Measurements from ENCODE around the gene SLC25A26. TPM values are rescaled to one million over a fixed set of nuclear protein-coding genes. Genes with fewer than 3 reads are reported as not detected.
A peak's percentile ranks its signal among the peaks of the same experiment; 100 is the strongest.
"Not testable (repeated sequence)": the region's sequence is repeated elsewhere in the genome, so short reads cannot be mapped to it uniquely, and the experiment has no call there.

Gene SLC25A26
- total RNA-seq, 1 donor from 2014 or later = 25.9 TPM

- DNase-seq (ENCODE audit: low read depth, low spot score) = not testable (repeated sequence)
These were observed 5.3 kb downstream of the SLC25A26 start for GRCh38 chr3:66226093-66226492.

- no peak for DNase-seq (ENCODE audit: low read depth, low spot score)
These were observed 6.2 kb downstream of the SLC25A26 start for GRCh38 chr3:66227051-66227450.

- DNase-seq (ENCODE audit: low read depth, low spot score) = no peak
These were observed 7.1 kb downstream of the SLC25A26 start for GRCh38 chr3:66227915-66228314.

GRCh38 chr3:66228707-66229106, 7.9 kb downstream of the SLC25A26 start:
- DNase-seq (ENCODE audit: low read depth, low spot score) = no peak

GRCh38 chr3:66229931-66230330, 9.1 kb downstream of the SLC25A26 start:
- DNase-seq (ENCODE audit: low read depth, low spot score) = no peak

GRCh38 chr3:66233033-66233432, 12.2 kb downstream of the SLC25A26 start:
- DNase-seq (ENCODE audit: low read depth, low spot score) = no peak

- no peak for DNase-seq (ENCODE audit: low read depth, low spot score)
These were observed 15.5 kb downstream of the SLC25A26 start for GRCh38 chr3:66236281-66236680.

- DNase-seq (ENCODE audit: low read depth, low spot score) = no peak
These were observed 16.8 kb downstream of the SLC25A26 start for GRCh38 chr3:66237552-66237951.

GRCh38 chr3:66239513-66240123, 18.8 kb downstream of the SLC25A26 start:
- DNase-seq (ENCODE audit: low read depth, low spot score) = no peak

GRCh38 chr3:66241466-66241865, 20.7 kb downstream of the SLC25A26 start:
- no peak for DNase-seq (ENCODE audit: low read depth, low spot score)

- DNase-seq (ENCODE audit: low read depth, low spot score) = no peak
These were observed 22.1 kb downstream of the SLC25A26 start for GRCh38 chr3:66242788-66243464.

GRCh38 chr3:66248641-66249040, 27.8 kb downstream of the SLC25A26 start:
- DNase-seq (ENCODE audit: low read depth, low spot score) = no peak

GRCh38 chr3:66253790-66254620, 33.2 kb downstream of the SLC25A26 start:
- no peak for DNase-seq (ENCODE audit: low read depth, low spot score)

- DNase-seq (ENCODE audit: low read depth, low spot score) = no peak
These were observed 35.1 kb downstream of the SLC25A26 start for GRCh38 chr3:66255865-66256264.

- DNase-seq (ENCODE audit: low read depth, low spot score) = no peak
These were observed 36.0 kb downstream of the SLC25A26 start for GRCh38 chr3:66256806-66257205.

GRCh38 chr3:66259566-66260255, 38.9 kb downstream of the SLC25A26 start:
- peak; percentile 17 for DNase-seq (ENCODE audit: low read depth, low spot score)

- no peak for DNase-seq (ENCODE audit: low read depth, low spot score)
These were observed 39.6 kb downstream of the SLC25A26 start for GRCh38 chr3:66260431-66260830.

GRCh38 chr3:66261355-66261754, 40.6 kb downstream of the SLC25A26 start:
- no peak for DNase-seq (ENCODE audit: low read depth, low spot score)

GRCh38 chr3:66265649-66266048, 44.8 kb downstream of the SLC25A26 start:
- no peak for DNase-seq (ENCODE audit: low read depth, low spot score)

GRCh38 chr3:66266551-66266950, 45.8 kb downstream of the SLC25A26 start:
- DNase-seq (ENCODE audit: low read depth, low spot score) = no peak

GRCh38 chr3:66267031-66267430, 46.2 kb downstream of the SLC25A26 start:
- DNase-seq (ENCODE audit: low read depth, low spot score) = no peak

- DNase-seq (ENCODE audit: low read depth, low spot score) = no peak
These were observed 47.1 kb downstream of the SLC25A26 start for GRCh38 chr3:66267906-66268305.

All from pulmonary artery endothelial cell (primary cell).